Superior temporal gyrus (tissue), 1 donor: ENCODE measurements around the gene NTRK3.

Experiments
- DNase-seq: peaks from one replicate; pipeline ENCODE4 v3.0.0-alpha.2; 2016; ENCODE audit errors: extremely low spot score

NTRK3 gene

DNA sequence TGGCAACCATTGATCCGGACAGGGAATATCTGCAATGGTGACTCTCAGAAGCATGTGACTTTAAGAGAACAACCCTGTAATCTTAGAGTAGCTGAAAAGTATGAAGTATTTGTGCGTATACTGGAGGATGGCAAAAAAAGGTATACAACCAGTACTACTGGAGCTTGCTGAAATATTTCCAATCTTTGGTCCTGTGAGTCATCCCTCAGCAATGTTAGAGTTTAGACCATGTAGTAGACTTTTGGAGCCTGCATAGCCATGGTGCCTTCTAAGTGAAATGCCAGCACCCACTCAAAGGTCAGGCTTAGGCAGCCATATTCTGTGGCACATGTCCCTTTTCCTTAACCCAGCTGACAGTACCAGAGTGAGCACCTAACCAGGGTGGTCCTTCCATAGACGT lies 429.4 kb downstream of the NTRK3 start:
- no peak for DNase-seq

DNA sequence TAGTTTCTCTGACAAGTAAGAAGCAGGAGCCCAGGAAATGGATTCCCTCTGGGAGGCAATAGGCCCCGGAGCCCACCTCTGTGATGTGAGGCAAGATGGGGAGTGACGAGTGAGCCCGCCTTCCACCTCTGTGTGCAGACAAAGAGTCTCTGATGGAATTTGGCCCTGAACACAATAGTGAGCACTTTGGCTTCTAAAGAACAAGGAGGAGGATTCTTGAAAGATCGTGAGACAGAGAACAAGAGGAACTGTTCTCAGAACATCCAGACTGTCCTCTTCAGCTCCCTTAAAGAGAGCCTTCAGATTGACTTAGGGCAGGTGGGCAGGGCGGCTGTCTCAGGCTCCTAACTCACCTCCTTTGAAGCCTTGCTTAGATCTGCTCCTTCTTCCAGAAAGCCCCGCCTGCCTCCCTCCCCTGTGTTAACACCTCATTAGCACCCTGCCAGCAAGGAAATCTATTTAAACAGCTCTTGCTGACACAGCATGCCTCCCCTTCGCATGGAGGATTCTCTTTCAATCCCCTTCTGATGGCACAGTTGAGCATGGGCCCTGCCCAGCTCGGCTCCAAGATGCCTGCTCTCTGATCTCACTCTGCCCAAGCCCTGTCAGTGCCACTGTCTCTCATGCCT lies 430.3 kb downstream of the NTRK3 start:
- no peak for DNase-seq

DNA sequence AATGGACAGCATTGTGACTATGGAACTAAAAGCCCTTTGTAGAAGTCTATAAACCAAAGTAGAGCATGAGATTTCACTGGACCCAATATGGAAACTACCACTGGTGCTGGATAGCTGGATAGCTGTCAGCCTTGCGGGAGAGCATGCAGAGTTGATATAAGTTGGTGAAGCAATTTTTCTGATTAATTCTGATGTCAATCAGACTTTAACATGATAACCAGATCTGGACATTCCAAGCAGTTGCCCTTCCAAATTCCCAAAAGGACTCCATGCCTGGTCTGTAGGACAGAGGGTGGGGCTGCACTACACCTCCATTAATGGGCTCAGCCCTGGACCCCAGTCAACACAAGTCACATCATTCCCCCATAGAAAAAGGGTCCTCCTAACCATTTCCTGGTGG lies 437.8 kb downstream of the NTRK3 start:
- no peak for DNase-seq

DNA sequence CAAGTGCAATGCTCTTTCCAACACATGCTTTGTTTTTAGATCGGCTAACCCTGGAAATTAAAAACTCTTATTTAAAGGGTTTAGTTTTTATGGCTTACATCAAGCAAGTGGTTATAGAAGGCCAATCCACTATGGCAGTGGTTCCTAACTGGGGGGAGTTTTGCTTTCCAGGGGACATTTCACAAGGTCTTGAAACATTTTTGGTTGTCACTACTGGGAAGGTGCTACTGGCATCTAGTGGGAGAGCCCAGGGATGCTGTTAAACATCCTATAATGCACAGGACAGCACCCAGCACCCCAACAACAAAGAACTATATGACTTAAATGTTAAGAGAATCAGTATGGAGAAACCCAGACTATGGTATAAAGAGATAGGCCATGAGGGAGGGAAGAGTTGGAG lies 439.0 kb downstream of the NTRK3 start:
- no peak for DNase-seq

DNA sequence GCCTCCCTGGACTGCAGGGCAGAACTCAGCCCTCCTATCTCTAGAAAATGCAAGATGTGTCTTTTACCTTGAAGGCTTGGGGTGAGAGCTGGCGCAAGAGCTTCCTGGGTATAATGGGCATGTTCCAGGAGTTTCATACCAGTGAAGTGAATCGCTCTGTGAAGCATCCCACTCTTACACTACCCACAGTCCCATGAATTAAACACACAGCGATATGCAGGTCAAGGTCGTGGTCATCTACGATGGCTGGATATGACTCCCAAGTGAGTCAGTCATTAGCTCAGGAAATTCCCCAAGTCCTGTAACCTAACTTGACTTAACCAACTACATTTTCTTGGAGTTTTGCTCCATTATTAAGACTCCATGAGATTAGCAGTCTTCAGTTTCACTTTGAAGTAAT lies 439.7 kb downstream of the NTRK3 start:
- DNase-seq = no peak

DNA sequence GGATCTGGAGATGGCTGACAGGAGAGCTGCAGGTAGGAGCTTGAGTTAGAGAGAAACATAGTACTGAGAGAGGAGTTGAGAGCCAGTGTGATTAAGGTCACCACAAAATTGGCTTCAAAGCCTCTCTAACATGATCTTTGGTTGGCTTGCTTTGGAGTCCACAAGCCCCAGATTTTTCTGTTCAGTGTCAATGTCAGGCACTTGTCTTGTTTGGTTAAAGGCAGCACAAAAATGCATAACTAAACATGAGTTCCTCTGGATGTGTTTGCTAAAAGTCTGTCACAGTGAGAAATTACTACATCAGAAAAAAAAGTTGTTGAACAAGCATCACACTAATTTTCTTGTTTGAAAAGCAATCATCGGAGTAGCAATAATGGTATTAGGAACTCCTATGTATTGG lies 440.5 kb downstream of the NTRK3 start:
- no peak for DNase-seq
